GM19324 (cell line): ENCODE results near the gene ARMC9.

Experiments
- ATAC-seq: cut with Tn5 transposase; IDR thresholded peaks from one replicate; pipeline ENCODE4 v1.9.1; 2021; ENCODE audit warnings: mild to moderate bottlenecking, moderate library complexity; ENCODE audit not compliant: unreplicated experiment, low FRiP score

The ARMC9 gene

DNA sequence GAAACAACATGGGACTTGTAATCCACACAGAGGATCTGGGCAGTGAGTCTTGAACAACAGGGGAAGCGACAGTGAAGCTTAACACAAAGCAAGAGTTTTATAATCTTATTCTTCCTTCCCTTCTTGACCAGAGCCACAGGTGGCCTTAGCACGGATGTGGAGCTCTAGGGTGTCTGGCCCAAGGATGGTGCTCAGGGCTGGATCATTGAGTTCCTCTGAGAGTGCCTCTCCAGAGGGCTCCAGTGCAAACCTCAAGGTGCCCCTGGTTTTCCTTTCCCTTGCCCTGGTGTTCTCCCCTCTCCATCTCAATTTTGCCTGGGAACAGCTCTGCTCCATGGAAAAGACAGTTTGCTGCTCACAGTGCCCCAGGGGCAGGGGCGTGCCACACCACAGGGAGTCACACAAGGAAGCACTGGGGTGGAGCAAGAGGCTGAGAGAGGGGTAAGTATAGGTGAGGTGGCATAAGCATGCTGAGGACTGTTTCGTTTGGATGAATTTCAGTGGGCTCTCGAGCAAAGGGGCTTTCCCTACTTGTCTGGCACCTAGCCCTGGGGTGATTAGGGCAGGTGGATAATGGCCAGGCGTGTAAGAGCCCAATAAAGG, 108.5 kb downstream of the ARMC9 start:
- ATAC-seq: no peak

- no peak for ATAC-seq
Observed at GRCh38 chr2:231308219-231308618, 109.8 kb downstream of the ARMC9 start.

GRCh38 chr2:231308631-231309428, 110.4 kb downstream of the ARMC9 start:
- ATAC-seq: no peak

DNA sequence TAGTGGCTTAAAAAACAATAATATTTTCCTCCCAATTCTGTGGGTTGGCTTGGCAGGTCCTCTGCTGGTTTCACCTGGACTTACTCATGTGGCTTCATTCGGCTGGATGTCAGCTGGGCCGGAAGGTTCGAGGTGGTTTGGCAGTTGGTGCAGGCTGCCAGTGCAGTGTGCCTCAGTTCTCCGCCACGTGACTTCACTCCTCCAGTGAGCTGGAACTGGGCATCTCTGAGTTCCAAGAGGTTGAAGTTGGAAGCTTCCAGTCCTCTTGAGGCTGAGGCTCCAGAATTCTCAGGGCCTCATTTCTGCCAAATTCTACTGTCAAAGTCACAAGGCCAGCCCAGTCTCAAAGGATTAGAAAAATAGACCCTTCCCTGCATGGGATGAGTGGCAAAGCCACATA, 113.6 kb downstream of the ARMC9 start:
- no peak for ATAC-seq

DNA sequence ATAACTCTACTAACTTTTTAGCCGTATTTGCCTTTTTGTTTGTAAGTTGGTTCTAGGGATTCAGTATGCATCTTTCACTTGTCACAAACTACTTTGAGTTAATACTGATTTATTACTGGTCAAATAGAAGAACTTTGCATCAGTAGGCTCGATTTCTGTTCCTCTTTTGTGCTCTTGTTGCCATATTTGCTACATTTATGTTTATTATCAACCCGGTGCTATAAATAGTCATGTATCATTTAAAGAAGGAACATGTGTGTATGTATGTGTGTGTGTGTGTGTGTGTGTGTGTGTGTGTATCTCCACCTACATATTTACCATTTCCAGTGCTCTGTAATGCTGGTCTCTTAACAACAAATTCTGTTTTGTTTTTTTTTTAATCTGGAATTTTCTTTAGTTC, 117.5 kb downstream of the ARMC9 start:
- no peak for ATAC-seq

DNA sequence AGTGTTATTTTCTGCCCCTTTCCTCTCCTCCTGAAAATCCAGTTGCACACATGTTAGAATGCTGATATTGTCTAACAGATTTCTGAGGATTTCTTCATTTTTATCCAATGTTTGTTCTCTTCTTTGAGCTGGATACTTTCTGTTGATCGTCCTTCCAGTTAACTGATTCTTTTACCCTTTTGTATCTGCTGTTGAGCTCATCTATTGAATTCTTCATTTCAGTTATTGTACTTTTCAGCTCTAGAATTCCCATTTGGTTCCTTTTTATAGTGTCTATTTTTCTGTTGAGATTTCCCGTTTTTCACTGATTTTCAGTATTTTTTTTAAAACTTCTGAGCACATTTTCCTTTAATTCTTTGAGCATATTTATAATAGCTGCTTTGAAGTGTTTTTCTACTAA, 119.1 kb downstream of the ARMC9 start:
- no peak for ATAC-seq

DNA sequence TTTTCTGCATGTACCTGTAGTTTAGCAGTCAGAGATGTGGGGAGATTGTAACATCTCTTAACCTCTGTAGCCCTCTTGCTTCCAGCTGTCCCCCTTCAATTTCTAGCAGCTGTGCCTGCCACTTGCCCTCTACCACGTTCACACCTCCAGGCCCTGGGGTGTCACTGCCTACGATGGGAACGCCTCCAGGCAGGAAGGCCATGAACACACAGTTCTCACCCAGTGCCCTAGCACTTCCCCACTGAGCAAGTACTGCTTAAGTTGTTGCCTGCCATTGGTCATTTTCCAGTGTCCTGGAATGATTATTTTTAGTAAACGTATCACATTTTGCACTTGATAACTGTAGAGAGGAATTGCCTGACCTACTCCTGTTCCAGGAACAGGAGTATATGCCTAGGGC, 120.0 kb downstream of the ARMC9 start:
- no peak for ATAC-seq

DNA sequence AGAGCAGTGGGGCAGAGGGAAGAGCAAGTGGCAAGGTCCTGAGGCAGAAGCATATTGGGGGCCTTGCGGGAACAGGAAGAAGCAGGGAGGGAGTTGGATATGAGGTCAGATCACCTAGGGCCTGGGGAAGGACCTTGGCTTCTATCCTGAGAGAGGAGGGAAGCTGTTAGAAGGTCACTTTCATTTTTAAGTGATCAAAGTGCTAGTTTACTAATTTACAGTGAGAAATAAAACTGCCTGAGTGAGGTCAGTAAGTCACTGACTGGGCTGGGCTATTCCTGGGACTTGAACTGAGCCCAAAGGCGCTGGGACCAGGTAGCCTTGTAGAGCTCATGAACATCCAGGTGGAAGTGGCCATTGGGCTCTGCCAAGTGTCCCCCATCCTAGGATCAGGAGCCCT, 120.5 kb downstream of the ARMC9 start:
- no peak for ATAC-seq

DNA sequence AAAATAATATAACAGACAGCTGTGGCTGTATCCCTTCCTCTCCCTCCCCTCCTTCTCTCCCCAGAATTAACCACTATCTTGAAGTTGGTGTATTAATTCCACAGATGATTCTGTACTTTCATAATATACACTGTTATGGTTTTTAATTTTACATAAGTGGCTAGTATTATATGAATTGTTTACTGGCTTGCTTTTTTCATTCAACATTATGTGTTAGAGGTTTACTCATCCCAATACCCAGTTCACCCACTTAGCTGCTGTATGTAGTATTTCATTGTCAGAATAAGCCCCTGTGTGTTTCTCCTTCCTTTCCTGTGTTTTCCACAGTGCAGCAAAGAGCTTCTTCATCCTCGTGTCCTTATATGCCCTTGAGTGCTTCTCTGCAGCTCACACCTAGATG, 121.4 kb downstream of the ARMC9 start:
- ATAC-seq: no peak

DNA sequence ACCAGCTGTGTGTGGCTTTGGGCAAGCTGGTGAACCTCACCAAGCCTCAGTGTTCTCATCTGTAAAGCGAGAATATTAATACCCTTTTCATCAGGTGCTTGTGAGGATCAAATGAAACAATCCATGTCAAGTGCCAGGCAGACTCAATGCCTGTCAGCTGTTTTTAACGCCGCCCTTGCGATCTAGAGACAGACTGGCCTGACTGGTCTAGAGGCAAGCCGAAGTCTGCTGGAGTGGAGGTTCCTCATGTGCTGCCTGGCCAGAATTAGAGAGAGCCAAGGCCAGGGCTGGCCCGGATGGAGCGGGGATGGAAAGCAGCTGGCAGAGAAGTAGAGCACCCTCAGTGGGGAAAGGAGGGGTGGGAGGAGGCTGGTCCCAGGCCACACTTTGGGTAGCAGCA, 122.6 kb downstream of the ARMC9 start:
- ATAC-seq: no peak

- no peak for ATAC-seq
Observed at GRCh38 chr2:231321556-231322334, 123.3 kb downstream of the ARMC9 start.

DNA sequence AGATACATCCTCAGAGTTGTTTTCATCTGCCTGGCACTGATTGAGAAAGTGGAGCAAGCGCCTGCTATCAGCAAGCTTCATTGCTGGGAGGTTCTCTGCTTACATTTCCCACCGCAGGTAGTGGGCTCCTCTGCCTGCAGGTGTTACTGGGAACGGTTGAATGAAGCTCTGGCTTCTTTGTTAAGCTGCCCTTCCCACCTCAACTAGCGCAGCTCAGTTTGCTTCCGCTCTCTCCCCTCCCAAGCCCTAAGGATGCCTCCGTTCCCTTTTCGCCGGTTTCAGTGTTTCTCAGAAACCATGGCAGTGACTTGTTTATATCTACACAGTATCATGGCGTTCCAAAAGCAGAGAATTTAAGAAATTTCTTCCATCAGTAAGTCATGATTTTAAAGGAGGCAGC, 124.9 kb downstream of the ARMC9 start:
- no peak for ATAC-seq

- ATAC-seq: no peak
Observed at GRCh38 chr2:231325826-231326225, 127.4 kb downstream of the ARMC9 start.

- no peak for ATAC-seq
Observed at GRCh38 chr2:231326404-231326803, 128.0 kb downstream of the ARMC9 start.

DNA sequence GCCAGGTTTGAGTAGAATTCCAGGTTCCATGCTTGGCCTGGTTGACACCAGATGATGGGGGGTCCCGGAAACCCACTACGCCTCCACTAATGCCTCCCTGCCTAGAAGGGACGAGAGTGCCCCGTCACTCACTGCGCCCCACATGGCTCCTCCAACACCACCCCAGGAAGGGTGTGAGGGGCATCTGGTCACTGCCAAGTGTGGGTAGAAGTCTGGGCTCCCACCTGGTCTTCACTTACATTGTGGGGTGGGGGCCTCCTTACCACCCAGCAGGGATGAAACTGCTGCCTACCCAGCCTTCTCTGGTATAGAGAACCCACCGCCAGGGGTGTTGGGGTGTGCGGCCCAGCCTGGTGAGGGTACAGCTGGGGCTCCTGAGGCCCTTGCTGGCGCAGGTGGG, 131.9 kb downstream of the ARMC9 start:
- ATAC-seq: no peak

DNA sequence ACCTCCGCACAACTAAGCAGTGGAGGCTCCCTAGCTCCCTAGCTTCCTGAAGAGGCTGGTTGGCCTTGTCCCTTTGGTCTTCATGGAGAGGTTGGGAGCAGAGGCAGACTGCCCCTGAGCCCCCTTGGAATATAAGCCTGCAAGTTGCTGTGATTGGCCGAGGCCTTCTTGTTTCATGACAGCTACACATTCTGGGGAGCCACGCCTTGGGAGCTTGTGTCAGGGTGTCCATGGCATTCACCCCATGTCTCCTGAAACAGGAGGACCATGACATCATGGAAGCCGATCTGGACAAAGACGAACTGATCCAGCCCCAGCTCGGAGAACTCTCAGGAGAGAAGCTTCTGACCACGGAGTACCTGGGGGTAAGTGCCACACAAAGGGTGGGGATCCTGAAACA, 133.1 kb downstream of the ARMC9 start:
- no peak for ATAC-seq

- no peak for ATAC-seq
Observed at GRCh38 chr2:231332388-231332787, 134.0 kb downstream of the ARMC9 start.

DNA sequence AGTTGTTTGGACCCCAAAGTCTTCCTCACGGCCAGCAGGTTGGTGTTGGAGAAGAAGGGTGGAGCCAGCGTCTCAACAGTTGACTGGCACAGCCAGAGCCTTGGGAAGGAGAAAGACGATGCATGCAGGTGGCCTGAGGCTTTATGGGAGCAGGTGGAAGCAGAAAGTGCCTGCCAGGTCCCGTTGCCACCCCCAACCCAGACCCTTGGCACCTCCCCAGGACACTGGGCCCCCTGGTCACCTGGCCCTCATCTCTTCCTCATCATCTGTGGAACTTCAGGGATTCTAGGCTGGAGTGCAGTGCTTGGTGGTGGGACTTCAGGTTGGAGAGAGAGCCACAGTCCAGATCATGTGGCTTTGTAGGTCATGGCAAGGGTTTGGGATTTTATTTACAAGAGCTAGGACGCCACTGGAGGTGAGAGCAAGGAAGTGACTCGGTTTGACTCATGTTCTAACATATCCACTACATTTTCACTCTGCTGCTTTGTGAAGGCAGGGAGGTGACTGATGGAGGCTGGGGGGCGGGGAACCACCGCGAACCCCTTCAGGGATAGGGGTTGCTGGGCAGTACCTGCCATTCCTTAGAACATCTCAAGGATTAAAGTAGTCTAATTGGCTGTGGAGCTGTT, 134.6 kb downstream of the ARMC9 start:
- no peak for ATAC-seq

DNA sequence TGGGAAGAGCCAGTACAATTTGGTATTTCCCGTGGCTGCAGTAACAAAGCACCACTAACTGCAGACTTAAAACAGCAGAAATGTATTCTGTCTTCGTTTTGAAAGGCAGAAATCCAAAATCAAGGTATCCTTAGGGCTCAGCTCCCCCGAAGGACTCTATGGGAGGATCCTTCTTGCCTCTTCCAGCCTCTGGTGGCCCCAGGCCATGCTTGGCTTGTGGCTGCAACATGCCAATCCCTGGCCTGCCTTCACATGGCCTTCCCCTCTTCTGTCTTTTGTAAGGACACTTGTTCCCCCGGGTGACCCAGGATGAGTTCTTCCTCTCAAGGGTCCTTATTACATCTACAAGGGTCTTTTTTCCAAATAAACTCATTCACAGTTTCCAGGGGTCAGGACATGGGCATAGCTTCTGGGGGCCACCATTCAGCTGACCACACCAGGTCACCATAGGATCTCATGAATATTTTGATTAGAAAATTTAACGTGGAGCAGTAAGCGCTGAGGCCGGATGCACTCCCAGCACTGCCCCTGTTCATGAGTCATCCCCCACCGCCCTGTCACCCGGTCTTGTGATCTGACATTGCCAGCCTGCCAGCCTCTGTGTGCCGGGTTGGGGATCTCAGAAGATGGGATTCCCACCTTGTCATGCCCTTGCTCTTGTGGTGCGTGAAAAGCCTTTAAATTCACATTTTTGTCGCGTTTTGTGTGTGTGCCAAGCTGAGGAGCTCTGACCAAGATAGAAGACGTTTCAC, 135.9 kb downstream of the ARMC9 start:
- no peak for ATAC-seq

DNA sequence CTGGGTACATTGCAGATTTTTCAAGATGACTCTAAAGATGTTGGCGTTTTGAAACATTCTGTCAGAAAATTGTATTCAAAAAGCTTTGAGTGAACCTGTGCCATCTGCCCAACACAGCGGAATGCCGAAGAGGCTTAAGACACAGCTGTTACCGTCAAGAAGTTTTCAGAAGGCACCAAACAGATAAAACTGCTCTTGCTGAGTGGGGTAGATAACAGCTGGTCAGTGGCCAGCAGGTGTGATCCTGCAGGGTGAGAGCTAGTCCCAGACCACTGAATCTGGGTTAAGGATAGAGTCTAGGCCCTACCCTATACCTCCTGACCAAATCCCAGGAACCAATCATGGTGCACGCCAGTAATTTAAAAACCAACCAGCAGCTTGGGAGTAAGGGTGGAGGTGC, 136.6 kb downstream of the ARMC9 start:
- no peak for ATAC-seq
